ENCODE results near the gene LZTS3. TPM values are rescaled to one million over a fixed set of nuclear protein-coding genes. Genes with fewer than 3 reads are reported as not detected.
"Not testable (repeated sequence)": the region's sequence is repeated elsewhere in the genome, so short reads cannot be mapped to it uniquely, and the experiment has no call there.

Gene LZTS3
- total and polyA plus RNA-seq, 2 of the 8 experiments (the other 6 are each of a cell fraction or from before 2014, with no cell fraction given), result 31.8 to 33.5 TPM

- H2BK12ac ChIP-seq (ENCODE audit: low read depth, low read length); FAIRE-seq; H3K79me2 ChIP-seq (ENCODE audit: control insufficient read depth in 1 of 2, insufficient read depth in 2 of 2, low read length in 2 of 2); H2BK15ac ChIP-seq (ENCODE audit: low read length); H3K79me1 ChIP-seq (ENCODE audit: low read depth, low read length); H3K4ac ChIP-seq (replicated peaks; ENCODE audit: insufficient read length, low read depth, low read length); H3K27ac ChIP-seq (ENCODE audit: low read depth, low read length); H3K23ac ChIP-seq (ENCODE audit: insufficient read length); H3K27me3 ChIP-seq (replicated peaks in 1 of 4; ENCODE audit: control insufficient read depth in 3 of 4, extremely low read depth in 1 of 4, insufficient read depth in 3 of 4, low read length in 3 of 4); H4K20me1 ChIP-seq (replicated peaks in 1 of 2; ENCODE audit: control insufficient read depth in 1 of 2, insufficient read depth in 2 of 2, low read length in 2 of 2); H2BK5ac ChIP-seq (ENCODE audit: low read depth, low read length); H3K23me2 ChIP-seq (ENCODE audit: low read depth, low read length); H2AK5ac ChIP-seq (ENCODE audit: low read depth, low read length); DNase-seq (ENCODE audit: low read depth in 1 of 2, low spot score in 2 of 2); H3K56ac ChIP-seq (replicated peaks; ENCODE audit: insufficient read length, low read depth, low read length); H2BK20ac ChIP-seq (ENCODE audit: low read length); H2BK120ac ChIP-seq (replicated peaks; ENCODE audit: low read depth, low read length); H4K5ac ChIP-seq (ENCODE audit: insufficient read length, low read depth, low read length); H4K8ac ChIP-seq (ENCODE audit: extremely low read depth, insufficient read depth, low read length); H2AFZ ChIP-seq (ENCODE audit: low read length); H3K4me3 ChIP-seq (ENCODE audit: extremely low read depth in 1 of 4, insufficient read depth in 2 of 4, low read depth in 3 of 4, low read length in 4 of 4); H3K4me2 ChIP-seq (ENCODE audit: insufficient read depth in 1 of 2, low read depth in 2 of 2, low read length in 2 of 2); H3K14ac ChIP-seq (ENCODE audit: insufficient read length); H3K9ac ChIP-seq (replicated peaks in 1 of 4; ENCODE audit: extremely low read depth in 1 of 4, low read depth in 3 of 4, low read length in 3 of 4); H3K4me1 ChIP-seq (replicated peaks in 1 of 4; ENCODE audit: control insufficient read depth in 3 of 4, insufficient read depth in 4 of 4, low read length in 3 of 4); H4K91ac ChIP-seq (replicated peaks; ENCODE audit: insufficient read length, low read length); H3K18ac ChIP-seq (ENCODE audit: extremely low read depth, low read length); H3K9me3 ChIP-seq (ENCODE audit: insufficient read depth in 2 of 2, low read depth in 1 of 2, low read length in 1 of 2): not testable (repeated sequence)
- POLR2A ChIA-PET (ENCODE audit: partially characterized antibody), result interaction anchor here (0.5 to 2.0 kb wide), 6 partner anchors 9 to 143 kb away, joined by 3 to 8 read pairs (median 3); partner anchors contain the start of genes FASTKD5 and UBOX5
- 94% methylated on average over 9 of the region's 9 CpGs; no CpG with 5 or more reads in 1 of the 2 experiments for WGBS, 2 experiments (ENCODE audit: extremely low coverage in 1 of 2, insufficient coverage in 1 of 2, insufficient read length in 1 of 2, insufficient replicate concordance in 2 of 2, low coverage in 1 of 2, low lambda C conversion rate in 2 of 2, missing lambda C conversion rate in 1 of 2)
- CTCF ChIA-PET (ENCODE audit: partially characterized antibody), result interaction anchor here (0.6 to 1.6 kb wide), 4 partner anchors 60 to 134 kb away, joined by 3 to 4 read pairs (median 3); no protein-coding TSS in a partner anchor
- H3K36me3 ChIP-seq (ENCODE audit: control insufficient read depth in 2 of 4, insufficient read depth in 4 of 4, low read length in 3 of 4), result peaks cover 12 to 38% (median 22%) of the 10 kb centered on the region in 4 experiments
Measured at GRCh38 chr20:3187861-3188260, 14.5 kb upstream of the LZTS3 start.

Data from H1 (cell line).